HG03280 (cell line): ENCODE results near the gene GNAQ.
A peak's percentile ranks its signal among the peaks of the same experiment; 100 is the strongest.

Experiments
- ATAC-seq: cut with Tn5 transposase; IDR thresholded peaks from one replicate; pipeline ENCODE4 v1.9.1; 2021; ENCODE audit warnings: mild to moderate bottlenecking, moderate library complexity; ENCODE audit not compliant: unreplicated experiment

Gene GNAQ

DNA sequence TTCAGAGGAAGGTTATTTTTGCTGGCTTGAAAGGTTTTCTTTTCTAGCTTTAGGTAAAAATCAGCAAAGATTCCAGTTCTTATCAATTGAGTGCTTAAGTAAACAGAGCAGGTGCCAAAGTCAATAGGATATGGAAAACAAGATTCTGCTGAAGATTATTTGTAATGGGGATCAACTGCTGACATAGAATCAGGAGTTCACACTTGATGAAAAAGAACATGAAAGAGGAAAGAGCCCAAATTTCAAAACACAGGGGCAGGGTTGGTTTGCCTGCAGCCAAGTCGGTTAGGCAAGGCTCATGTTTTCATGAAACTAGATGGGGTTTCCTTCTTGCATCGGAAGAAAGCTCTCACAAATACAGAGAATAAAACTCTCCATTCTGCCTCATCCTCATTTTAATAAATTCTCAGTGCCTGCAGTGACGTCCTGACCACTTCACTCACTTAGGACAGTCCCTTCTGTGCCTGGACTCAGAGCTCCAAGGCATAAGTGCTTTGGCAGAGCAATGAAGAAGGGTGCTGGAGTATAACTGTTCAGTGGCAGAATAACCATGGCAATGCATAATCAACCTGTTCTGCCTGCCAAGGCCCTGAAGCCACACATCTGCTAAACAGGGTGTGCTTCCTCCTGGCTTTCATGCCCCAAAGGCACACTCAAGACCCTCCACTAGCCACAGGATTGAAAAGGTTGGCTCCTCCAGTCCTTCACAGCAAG is 179.6 kb downstream of the GNAQ start:
- no peak for ATAC-seq

DNA sequence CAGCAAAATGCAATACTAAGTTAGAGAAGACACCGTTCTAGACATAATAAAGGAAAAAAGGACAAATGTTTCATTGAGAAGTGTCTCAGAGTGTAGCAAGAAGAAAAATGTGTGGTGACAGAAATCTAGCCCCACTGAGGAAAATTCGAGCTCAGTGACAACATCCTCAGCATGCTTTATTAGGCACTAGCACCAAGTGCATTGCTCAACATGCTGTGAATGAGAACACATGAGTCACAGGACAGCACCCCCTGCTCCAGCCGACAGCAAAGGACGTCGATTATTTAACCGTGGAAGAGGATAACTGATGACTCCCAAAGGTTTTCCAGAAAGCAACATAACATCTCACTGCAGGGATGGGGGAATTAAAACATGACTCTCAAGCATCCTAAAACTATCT is 182.7 kb downstream of the GNAQ start:
- ATAC-seq = no peak

DNA sequence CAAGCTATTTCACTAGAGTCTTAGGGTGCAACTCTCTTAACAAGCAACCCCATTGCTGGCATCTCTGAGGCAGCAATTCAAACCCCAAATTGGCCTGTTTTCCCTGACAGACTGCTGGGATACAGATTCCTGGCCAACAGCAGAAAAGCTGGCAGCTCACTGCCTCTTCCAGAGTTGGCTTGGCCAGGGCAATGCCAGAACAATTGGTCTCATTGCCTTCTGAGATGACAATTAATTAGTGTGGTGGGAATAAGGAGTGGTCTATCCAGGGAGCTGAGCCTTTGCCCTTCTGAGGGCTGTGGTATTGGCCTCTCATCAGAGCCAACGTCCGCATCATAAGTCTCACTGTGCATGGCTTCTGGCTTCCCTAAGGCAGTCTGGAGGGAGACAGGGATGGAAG is 183.2 kb downstream of the GNAQ start:
- no peak for ATAC-seq

DNA sequence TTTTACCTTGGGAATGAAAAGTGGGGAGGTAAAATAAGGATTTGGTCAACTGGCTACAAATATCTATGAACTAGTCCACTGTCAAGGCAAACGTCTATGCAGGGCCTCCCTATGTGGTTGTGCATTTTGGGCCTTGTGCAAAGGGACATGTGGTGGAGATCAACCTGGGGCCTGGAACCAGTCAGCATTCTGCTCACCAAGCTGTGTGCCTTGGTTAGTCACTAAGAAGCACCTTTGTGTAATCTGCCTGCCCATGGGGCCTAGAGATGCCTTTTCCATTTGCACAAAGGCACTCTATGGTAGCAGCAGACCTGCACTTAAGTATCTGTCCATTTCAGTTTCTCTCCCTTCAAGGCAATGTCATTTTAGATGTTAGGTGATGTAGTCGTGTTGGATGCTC is 184.0 kb downstream of the GNAQ start:
- ATAC-seq = no peak

DNA sequence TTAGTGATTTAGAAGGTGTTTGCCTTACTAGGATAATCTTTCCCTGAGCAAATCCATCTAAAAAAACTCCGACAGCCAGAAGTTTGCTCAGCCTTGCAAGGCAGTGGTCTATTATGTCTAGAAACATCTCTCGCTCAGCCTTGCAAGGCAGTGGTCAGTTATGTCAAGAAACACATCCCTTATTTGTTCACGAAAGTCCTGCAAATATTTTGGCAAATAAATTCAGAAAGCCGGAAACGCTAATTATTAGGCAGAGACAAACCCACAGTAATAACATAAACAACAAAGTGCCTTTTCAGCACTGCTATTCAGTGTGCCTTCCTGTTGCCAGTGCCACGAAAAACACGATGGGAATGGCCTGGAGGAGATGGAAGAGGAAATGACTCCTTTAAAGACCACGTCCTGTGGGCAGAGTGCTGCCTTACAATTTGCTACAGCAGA is 184.5 kb downstream of the GNAQ start:
- ATAC-seq = no peak

GRCh38 chr9:77844415-77844814 is 187.2 kb downstream of the GNAQ start:
- ATAC-seq = no peak

DNA sequence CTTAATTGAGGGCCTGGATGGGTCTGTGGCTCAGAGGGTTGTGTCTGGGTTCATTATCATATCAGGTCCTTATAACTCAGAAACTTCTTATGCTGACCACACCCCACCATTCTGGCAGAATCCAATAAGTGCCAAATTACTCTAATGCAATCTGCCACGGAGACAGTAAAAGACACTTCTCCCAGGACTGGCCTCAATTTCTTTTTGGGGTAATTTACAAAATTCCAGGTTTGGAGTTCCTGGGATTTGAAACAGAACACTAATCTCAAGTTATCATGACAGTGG is 187.8 kb downstream of the GNAQ start:
- no peak for ATAC-seq

- ATAC-seq = no peak
Observed at GRCh38 chr9:77843076-77843870, 188.3 kb downstream of the GNAQ start.

DNA sequence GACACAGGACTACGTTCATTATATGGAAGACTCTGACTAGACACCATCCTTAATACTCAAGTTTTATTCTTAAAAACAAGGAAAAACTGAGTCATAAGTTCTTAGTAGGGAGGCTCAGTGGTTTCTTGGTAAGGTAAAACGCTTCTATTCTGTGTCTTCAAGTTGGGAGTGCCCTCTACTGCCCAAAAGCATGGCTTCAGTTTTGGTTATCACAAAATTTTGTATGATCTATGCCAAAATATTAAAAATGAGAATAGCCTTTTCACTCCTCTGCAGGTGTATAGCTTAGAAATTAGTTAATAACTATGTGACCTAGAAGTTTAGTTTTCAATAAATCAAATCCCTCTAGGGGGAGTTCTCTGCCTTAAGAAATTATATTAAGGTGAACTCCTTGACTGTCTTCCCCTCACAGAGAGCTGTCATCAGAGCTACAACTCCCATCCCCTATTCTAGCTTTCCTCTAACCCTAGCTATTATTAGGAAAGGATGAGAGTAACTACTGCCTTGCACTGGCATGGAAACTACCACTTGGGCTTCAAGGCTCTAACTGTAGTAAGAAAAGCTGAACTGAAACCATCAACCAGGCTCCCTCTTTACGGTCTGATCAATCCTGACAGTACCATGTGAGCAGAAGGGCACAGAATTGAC is 189.7 kb downstream of the GNAQ start:
- ATAC-seq = peak; percentile 54

- ATAC-seq = no peak
Observed at GRCh38 chr9:77839459-77840140, 192.0 kb downstream of the GNAQ start.

DNA sequence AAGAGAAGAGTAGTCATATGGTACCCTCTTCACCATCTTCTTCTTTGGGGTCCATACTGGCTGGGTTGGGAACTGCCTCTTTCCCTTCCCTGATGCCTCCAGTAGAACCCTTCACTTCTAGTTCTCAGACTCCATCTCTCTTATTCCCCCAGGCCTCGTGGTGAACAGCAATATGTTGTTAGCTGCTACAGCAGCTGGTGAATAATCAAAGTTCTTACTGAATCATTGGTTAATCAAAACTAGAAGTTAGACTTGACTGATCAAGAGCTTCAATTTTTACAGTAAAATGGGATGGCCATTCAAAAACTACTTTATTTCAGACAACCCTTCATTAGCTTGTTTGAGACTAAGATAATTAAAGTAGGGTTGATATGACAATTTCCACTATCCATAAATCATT is 192.6 kb downstream of the GNAQ start:
- ATAC-seq = no peak

DNA sequence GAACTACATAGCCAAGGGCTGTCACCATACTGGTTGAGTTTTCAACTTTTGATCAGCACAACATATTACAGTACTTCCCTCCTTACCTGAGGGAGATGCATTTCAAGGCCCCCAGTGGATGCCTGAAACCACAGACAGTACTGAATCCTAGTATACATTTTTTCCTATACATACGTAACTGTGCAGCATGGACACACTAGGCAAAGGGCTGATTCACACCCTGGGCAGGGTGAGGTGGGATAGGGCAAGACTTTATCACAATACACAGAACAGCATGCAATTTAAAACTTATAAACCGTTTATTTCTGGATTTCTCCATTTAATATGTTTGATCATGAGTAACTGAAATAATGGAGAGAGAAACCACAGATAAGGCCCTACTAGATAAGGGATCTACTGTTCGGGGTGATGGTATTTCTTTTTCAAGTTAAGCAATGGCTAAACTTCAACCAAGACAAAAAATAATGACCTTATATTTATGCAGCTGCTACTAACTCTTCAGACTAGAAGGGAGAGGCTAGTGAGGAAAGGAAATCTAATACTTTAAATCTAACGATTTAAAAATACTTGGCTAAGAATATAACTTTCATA is 196.6 kb downstream of the GNAQ start:
- no peak for ATAC-seq

DNA sequence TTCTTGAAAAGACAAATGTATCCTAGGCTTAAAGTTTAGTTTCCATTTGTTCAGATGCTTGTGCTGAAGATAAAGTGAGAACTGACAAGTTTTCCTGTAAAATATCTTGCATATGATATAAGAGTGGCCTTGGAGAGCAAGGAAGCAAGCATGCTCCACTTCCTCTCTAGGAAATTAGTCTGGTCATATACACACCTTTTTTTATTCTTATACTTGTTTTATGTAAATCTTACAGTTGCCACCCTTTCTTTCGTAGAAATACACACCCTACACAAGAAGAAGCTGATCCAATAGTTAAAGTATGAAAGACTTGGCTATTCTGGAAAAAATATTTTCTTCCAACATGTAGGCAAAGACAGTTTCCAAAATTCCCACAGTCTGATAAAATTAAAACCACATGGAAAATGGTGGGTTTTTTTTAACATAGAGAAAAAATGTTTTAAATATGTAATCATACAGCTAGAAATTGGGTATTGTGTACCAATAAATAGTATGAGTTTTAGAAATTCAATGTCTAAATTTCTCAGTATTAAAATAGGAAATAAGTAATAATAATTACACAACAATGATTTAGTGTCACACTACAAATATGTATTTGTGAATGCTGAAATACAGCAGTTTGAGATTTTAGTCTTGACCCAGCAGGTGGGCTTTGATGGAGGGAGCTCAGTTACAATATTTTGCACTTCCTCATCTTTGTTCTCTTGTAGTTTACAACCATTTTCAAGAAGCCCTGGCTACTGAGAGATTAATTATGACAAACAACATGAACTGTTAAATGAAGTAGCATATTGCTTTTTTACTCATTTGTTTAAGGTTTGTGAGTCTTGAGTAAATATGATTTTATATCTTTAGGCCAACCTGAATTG is 197.8 kb downstream of the GNAQ start:
- ATAC-seq = no peak

DNA sequence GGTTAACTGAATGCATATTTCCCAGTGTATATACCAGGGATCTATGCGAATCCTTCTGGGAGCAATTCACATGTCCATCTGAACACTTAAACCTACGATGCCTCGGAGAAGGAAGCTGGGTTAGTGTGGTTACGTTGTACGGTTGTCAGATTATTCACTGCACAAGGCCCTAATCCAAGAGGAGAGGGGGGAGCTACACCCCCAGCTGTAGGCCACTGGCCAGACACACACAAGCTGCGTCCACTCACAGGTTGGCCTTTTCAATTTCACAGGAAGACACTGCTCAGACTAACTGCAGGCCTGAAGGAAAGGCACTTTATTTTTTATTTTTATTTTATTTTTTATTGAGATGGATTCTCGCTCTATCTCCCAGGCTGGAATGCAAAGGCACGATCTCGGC is 199.0 kb downstream of the GNAQ start:
- ATAC-seq = no peak

- ATAC-seq = no peak
Observed at GRCh38 chr9:77831781-77832180, 199.8 kb downstream of the GNAQ start.

DNA sequence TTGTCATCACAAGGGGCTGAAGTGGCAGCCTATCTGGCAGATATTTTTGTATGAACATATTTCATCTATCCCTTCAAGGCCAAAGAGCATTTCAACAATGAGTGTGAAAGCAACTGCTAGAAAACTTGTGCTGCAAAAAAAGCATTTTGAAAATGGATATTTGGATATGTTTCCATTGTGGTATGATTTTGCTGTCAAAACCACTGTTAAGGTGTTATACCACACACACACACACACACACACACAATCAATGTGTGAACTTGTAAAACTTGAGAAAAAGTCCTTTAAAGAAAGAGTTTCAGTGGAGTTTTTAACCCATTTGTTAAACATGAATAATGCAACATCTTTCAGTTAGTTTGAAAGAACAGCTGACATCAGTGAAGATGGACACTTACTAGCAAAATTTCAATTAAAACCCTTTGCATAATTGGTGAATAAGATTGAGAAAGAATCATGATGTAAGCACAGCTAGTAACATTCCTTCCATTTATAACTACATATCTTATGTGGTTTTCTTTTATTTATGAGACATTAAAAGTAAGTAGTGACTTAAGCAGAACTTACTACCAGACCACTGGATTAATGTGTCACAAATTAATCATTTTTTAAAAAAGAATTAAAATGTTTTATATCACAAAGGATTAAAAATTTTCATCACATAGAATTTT is 200.9 kb downstream of the GNAQ start:
- ATAC-seq = no peak

- no peak for ATAC-seq
Observed at GRCh38 chr9:77829420-77829819, 202.2 kb downstream of the GNAQ start.

DNA sequence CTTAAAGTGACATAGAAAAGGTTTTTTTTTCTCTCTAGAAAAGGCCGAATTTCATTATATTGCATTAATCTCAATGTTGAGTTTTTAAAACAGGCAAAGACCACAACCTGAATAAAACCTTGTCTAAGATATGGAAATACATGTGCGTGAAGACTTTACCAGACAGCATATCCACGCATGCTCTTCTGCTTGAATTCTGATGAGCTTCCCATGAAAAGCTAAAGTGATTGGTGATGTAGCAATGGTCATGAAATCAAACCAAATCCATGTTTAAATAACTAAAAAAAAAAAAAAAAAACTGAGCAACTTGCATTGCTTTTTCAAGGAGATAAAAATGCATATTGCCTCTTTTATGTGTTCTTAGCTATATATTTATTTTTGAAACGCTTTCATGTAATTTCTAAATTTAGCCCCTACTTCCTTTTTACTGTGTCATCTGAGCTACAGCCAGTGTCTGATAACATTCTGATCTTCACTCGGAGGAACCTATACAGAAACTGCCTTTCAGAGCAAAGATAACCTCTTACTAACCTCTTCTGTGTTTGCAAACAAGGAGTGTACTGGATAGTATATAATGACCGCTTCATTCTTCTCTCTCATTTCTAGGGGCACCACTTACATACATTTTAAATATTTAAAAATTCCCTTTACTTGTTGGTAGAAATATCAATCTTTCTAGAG is 204.4 kb downstream of the GNAQ start:
- ATAC-seq = no peak

DNA sequence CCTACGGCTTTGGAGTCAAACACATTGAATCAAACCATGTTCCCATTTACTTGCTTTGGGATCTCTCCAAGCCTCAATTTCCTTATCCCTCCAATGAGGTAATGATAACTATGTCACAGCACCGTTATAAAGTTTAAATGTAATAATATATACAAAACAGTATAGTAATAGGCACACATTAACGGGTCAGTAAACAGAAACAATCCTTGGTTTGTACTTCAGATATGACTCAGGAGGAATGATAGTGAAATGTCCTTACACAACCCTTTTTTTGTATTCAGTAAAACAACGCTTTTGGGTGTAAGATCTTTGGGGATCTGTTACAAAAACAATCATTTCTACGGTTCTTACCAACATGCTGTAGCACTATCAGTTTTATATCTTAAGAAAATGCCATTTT is 205.0 kb downstream of the GNAQ start:
- ATAC-seq = no peak
